WTC11 (cell line): Measurements from ENCODE around the gene NR5A1. TPM values are rescaled to one million over a fixed set of nuclear protein-coding genes. Genes with fewer than 3 reads are reported as not detected.

Experiments used
- ATAC-seq: fragments of 200-7000 bp; cut with Tn5 transposase; 2 replicates; pipeline ENCODE4 v1.10.0; 2021; ENCODE audit warnings: mild to moderate bottlenecking, moderate library complexity
- CTCF ChIA-PET: fragments of 300-600 bp; sonication (Branson Sonifier 250); formaldehyde crosslinking; loops from one replicate; lab custom pipeline; 2021; ENCODE audit warnings: antibody characterized with exemption; lab: Charles Lee
- POLR2A ChIA-PET: fragments of 350-600 bp; sonication (Branson Sonifier 250); formaldehyde crosslinking; loops from one replicate; lab custom pipeline; 2021; ENCODE audit warnings: antibody characterized with exemption; lab: Charles Lee
- DNase-seq: peaks from one replicate; pipeline ENCODE4 v3.0.0; 2021; ENCODE audit warnings: low spot score
- H3K27ac Mint-ChIP-seq: 2 replicates; pipeline ENCODE4 v1.8.0; 2021; ENCODE audit warnings: mixed read lengths
- H3K27me3 Mint-ChIP-seq: 2 replicates; pipeline ENCODE4 v1.8.0; 2021; ENCODE audit warnings: low read depth, mild to moderate bottlenecking, moderate library complexity, mixed read lengths
- H3K36me3 Mint-ChIP-seq: 2 replicates; pipeline ENCODE4 v1.8.0; 2021; ENCODE audit warnings: mixed read lengths
- H3K4me1 Mint-ChIP-seq: 2 replicates; pipeline ENCODE4 v1.8.0; 2022; ENCODE audit warnings: mixed read lengths
- H3K4me3 Mint-ChIP-seq: 2 replicates; pipeline ENCODE4 v1.8.0; 2021; ENCODE audit warnings: mild to moderate bottlenecking, moderate library complexity, mixed read lengths
- H3K9me3 Mint-ChIP-seq: 2 replicates; pipeline ENCODE4 v1.8.0; 2021; ENCODE audit warnings: mixed read lengths
- CREM ChIP-seq: sonication (generic); formaldehyde crosslinking; IDR thresholded peaks from 2 replicates; pipeline ENCODE4 v1.8.1; 2022; ENCODE audit warnings: mild to moderate bottlenecking, missing genetic modification reagents, moderate library complexity
- E2F1 ChIP-seq: sonication (generic); formaldehyde crosslinking; IDR thresholded peaks from 2 replicates; pipeline ENCODE4 v1.8.0; 2022; ENCODE audit warnings: mild to moderate bottlenecking, missing genetic modification reagents
- GTF2I ChIP-seq: fragments of 250-450 bp; sonication (Bioruptor Pico); conservative IDR thresholded peaks from 2 replicates; pipeline ENCODE4 v1.4.0; 2021; ENCODE audit warnings: mild to moderate bottlenecking
- HMGXB4 ChIP-seq: sonication (generic); formaldehyde crosslinking; IDR thresholded peaks from 2 replicates; pipeline ENCODE4 v1.8.1; 2023; ENCODE audit warnings: mild to moderate bottlenecking, moderate library complexity, missing genetic modification reagents
- IRF2 ChIP-seq: sonication (generic); formaldehyde crosslinking; IDR thresholded peaks from 2 replicates; pipeline ENCODE4 v1.8.0; 2022; ENCODE audit warnings: low read depth, missing genetic modification reagents, borderline replicate concordance
- MLX ChIP-seq: sonication (generic); formaldehyde crosslinking; IDR thresholded peaks from 2 replicates; pipeline ENCODE4 v1.8.1; 2023; ENCODE audit warnings: mild to moderate bottlenecking, missing genetic modification reagents, moderate library complexity
- MYBL2 ChIP-seq: sonication (generic); formaldehyde crosslinking; IDR thresholded peaks from 2 replicates; pipeline ENCODE4 v1.8.1; 2023; ENCODE audit warnings: mild to moderate bottlenecking, moderate library complexity, missing genetic modification reagents
- NR1H2 ChIP-seq: sonication (generic); formaldehyde crosslinking; IDR thresholded peaks from 2 replicates; pipeline ENCODE4 v1.9.0; 2021; ENCODE audit warnings: mild to moderate bottlenecking, moderate library complexity, missing genetic modification reagents
- NR3C1 ChIP-seq: sonication (generic); formaldehyde crosslinking; conservative IDR thresholded peaks from 2 replicates; pipeline ENCODE4 v1.8.1; 2023; ENCODE audit warnings: low read depth, mild to moderate bottlenecking, missing genetic modification reagents
- RORB ChIP-seq: fragments of 250-450 bp; sonication (Bioruptor Pico); IDR thresholded peaks from 2 replicates; pipeline ENCODE4 v1.9.0; 2021; ENCODE audit warnings: mild to moderate bottlenecking
- SP1 ChIP-seq: sonication (generic); formaldehyde crosslinking; conservative IDR thresholded peaks from 2 replicates; pipeline ENCODE4 v1.8.1; 2022; ENCODE audit warnings: missing genetic modification reagents
- TEAD1 ChIP-seq: sonication (generic); formaldehyde crosslinking; IDR thresholded peaks from 2 replicates; pipeline ENCODE4 v1.8.0; 2022; ENCODE audit warnings: mild to moderate bottlenecking, missing genetic modification reagents
- TEAD4 ChIP-seq: sonication (generic); formaldehyde crosslinking; IDR thresholded peaks from 2 replicates; pipeline ENCODE4 v1.8.0; 2022; ENCODE audit warnings: mild to moderate bottlenecking, missing genetic modification reagents
- ZBTB21 ChIP-seq: sonication (generic); formaldehyde crosslinking; IDR thresholded peaks from 2 replicates; pipeline ENCODE4 v1.8.1; 2023; ENCODE audit warnings: mild to moderate bottlenecking, missing genetic modification reagents, borderline replicate concordance
- ZNF263 ChIP-seq: sonication (generic); formaldehyde crosslinking; IDR thresholded peaks from 2 replicates; pipeline ENCODE4 v1.8.1; 2022; ENCODE audit warnings: low read depth, mild to moderate bottlenecking, moderate library complexity, missing genetic modification reagents
- ZNF416 ChIP-seq: fragments of 250-450 bp; sonication (Bioruptor Pico); IDR thresholded peaks from 2 replicates; pipeline ENCODE4 v1.9.0; 2021; ENCODE audit warnings: mild to moderate bottlenecking, inconsistent platforms
- total RNA-seq: library from RNA; stranded (reverse); gene quantifications from 3 replicates; pipeline ENCODE4 v1.2.3, GENCODE V29; 2021
- TF ChIP-seq, protein P1 (sequence below): sonication (generic); formaldehyde crosslinking; IDR thresholded peaks from 2 replicates; pipeline ENCODE4 v1.8.0; 2023; ENCODE audit warnings: missing genetic modification reagents, mild to moderate bottlenecking, borderline replicate concordance
- TF ChIP-seq, protein P2 (sequence below): fragments of 200-600 bp; IDR thresholded peaks from 2 replicates; pipeline ENCODE4 v1.8.0; 2022; ENCODE audit warnings: antibody characterized with exemption
- TF ChIP-seq, protein P3 (sequence below): sonication (generic); formaldehyde crosslinking; IDR thresholded peaks from 2 replicates; pipeline ENCODE4 v1.8.1; 2022; ENCODE audit warnings: missing genetic modification reagents, borderline replicate concordance
- TF ChIP-seq, protein P4 (sequence below): sonication (generic); formaldehyde crosslinking; IDR thresholded peaks from 2 replicates; pipeline ENCODE4 v1.8.1; 2023; ENCODE audit warnings: mild to moderate bottlenecking, missing genetic modification reagents

The NR5A1 gene
- total RNA-seq, 1 experiment from 2014 or later = 0.77 TPM

- POLR2A ChIA-PET = no interaction called here
- H3K9me3 Mint-ChIP-seq = no peaks in the 10 kb centered on the region
- DNase-seq (no peak), ATAC-seq (no peak)
- no peak overlapping the region for H3K27ac Mint-ChIP-seq
- peaks cover 20% of the 10 kb centered on the region for H3K4me1 Mint-ChIP-seq
- peaks cover 9% of the 10 kb centered on the region for H3K27me3 Mint-ChIP-seq
- no peaks in the 10 kb centered on the region for H3K36me3 Mint-ChIP-seq
- CTCF ChIA-PET = interaction anchor here (0.7 to 3.0 kb wide), 6 partner anchors 9 to 847 kb away, joined by 3 to 8 read pairs (median 3); no protein-coding TSS in a partner anchor
- no peak overlapping the region for H3K4me3 Mint-ChIP-seq
- TF ChIP-seq IRF2 (CRISPR knock-in tag) = no peak
- no peak for TF ChIP-seq GTF2I (CRISPR knock-in tag)
- no peak for TF ChIP-seq NR1H2 (CRISPR knock-in tag)
- TF ChIP-seq, protein P1, sequence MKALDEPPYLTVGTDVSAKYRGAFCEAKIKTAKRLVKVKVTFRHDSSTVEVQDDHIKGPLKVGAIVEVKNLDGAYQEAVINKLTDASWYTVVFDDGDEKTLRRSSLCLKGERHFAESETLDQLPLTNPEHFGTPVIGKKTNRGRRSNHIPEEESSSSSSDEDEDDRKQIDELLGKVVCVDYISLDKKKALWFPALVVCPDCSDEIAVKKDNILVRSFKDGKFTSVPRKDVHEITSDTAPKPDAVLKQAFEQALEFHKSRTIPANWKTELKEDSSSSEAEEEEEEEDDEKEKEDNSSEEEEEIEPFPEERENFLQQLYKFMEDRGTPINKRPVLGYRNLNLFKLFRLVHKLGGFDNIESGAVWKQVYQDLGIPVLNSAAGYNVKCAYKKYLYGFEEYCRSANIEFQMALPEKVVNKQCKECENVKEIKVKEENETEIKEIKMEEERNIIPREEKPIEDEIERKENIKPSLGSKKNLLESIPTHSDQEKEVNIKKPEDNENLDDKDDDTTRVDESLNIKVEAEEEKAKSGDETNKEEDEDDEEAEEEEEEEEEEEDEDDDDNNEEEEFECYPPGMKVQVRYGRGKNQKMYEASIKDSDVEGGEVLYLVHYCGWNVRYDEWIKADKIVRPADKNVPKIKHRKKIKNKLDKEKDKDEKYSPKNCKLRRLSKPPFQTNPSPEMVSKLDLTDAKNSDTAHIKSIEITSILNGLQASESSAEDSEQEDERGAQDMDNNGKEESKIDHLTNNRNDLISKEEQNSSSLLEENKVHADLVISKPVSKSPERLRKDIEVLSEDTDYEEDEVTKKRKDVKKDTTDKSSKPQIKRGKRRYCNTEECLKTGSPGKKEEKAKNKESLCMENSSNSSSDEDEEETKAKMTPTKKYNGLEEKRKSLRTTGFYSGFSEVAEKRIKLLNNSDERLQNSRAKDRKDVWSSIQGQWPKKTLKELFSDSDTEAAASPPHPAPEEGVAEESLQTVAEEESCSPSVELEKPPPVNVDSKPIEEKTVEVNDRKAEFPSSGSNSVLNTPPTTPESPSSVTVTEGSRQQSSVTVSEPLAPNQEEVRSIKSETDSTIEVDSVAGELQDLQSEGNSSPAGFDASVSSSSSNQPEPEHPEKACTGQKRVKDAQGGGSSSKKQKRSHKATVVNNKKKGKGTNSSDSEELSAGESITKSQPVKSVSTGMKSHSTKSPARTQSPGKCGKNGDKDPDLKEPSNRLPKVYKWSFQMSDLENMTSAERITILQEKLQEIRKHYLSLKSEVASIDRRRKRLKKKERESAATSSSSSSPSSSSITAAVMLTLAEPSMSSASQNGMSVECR (CRISPR knock-in tag) = no peak
- no peak for TF ChIP-seq SP1 (CRISPR knock-in tag)
- TF ChIP-seq TEAD4 = no peak
- no peak for TF ChIP-seq E2F1 (CRISPR knock-in tag)
- TF ChIP-seq, protein P2, sequence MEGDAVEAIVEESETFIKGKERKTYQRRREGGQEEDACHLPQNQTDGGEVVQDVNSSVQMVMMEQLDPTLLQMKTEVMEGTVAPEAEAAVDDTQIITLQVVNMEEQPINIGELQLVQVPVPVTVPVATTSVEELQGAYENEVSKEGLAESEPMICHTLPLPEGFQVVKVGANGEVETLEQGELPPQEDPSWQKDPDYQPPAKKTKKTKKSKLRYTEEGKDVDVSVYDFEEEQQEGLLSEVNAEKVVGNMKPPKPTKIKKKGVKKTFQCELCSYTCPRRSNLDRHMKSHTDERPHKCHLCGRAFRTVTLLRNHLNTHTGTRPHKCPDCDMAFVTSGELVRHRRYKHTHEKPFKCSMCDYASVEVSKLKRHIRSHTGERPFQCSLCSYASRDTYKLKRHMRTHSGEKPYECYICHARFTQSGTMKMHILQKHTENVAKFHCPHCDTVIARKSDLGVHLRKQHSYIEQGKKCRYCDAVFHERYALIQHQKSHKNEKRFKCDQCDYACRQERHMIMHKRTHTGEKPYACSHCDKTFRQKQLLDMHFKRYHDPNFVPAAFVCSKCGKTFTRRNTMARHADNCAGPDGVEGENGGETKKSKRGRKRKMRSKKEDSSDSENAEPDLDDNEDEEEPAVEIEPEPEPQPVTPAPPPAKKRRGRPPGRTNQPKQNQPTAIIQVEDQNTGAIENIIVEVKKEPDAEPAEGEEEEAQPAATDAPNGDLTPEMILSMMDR = no peak
- no peak for TF ChIP-seq NR3C1 (CRISPR knock-in tag)
- no peak for TF ChIP-seq MYBL2 (CRISPR knock-in tag)
- no peak for TF ChIP-seq TEAD1 (CRISPR knock-in tag)
- TF ChIP-seq CREM = no peak
- TF ChIP-seq ZBTB21 (CRISPR knock-in tag) = no peak
- TF ChIP-seq RORB (CRISPR knock-in tag) = no peak
- TF ChIP-seq HMGXB4 = no peak
- no peak for TF ChIP-seq ZNF263 (CRISPR knock-in tag)
Measured at GRCh38 chr9:124486778-124487259, 20.4 kb downstream of the NR5A1 start.

DNA sequence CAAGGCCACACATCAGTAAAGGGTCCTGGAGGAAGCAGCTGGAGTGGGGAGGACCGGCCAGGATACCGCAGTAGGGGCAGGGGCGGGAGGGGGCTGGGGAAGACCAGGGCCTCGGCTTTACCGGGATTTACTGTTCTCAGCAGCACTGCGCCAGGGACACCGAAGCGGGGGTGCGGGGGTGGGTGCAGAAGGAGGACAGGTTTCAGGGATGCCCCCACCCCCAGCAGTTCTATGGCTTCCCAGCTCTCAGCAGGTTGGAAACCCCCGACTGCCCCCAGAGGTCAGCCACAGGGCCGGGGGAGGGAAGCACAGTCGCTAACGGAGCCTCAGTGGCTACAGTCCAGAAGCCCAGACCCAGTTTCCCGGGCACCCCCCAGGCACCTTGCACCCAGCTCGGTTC, 21.3 kb downstream of the NR5A1 start:
- no peak overlapping the region for H3K27ac Mint-ChIP-seq
- CTCF ChIA-PET = interaction anchor here (0.6 kb wide), 1 partner anchor 367 kb away, joined by 3 read pairs; the partner anchor contains the start of gene WDR38

More for the DNA sequence above, 21.3 kb downstream of the NR5A1 start:
- H3K4me3 Mint-ChIP-seq = no peak overlapping the region
- H3K27me3 Mint-ChIP-seq = peaks cover 15% of the 10 kb centered on the region
- no peaks in the 10 kb centered on the region for H3K9me3 Mint-ChIP-seq
- no peaks in the 10 kb centered on the region for H3K36me3 Mint-ChIP-seq
- H3K4me1 Mint-ChIP-seq = peaks cover 22% of the 10 kb centered on the region
- POLR2A ChIA-PET = interaction anchor here (0.5 kb wide), 1 partner anchor 67 kb away, joined by 3 read pairs; no protein-coding TSS in a partner anchor
- no peak for DNase-seq
- TF ChIP-seq, protein P3, sequence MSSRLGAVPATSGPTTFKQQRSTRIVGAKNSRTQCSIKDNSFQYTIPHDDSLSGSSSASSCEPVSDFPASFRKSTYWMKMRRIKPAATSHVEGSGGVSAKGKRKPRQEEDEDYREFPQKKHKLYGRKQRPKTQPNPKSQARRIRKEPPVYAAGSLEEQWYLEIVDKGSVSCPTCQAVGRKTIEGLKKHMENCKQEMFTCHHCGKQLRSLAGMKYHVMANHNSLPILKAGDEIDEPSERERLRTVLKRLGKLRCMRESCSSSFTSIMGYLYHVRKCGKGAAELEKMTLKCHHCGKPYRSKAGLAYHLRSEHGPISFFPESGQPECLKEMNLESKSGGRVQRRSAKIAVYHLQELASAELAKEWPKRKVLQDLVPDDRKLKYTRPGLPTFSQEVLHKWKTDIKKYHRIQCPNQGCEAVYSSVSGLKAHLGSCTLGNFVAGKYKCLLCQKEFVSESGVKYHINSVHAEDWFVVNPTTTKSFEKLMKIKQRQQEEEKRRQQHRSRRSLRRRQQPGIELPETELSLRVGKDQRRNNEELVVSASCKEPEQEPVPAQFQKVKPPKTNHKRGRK (CRISPR knock-in tag) = no peak
- no peak for TF ChIP-seq ZNF416 (CRISPR knock-in tag)
- TF ChIP-seq MLX (CRISPR knock-in tag) = no peak
- TF ChIP-seq, protein P4, sequence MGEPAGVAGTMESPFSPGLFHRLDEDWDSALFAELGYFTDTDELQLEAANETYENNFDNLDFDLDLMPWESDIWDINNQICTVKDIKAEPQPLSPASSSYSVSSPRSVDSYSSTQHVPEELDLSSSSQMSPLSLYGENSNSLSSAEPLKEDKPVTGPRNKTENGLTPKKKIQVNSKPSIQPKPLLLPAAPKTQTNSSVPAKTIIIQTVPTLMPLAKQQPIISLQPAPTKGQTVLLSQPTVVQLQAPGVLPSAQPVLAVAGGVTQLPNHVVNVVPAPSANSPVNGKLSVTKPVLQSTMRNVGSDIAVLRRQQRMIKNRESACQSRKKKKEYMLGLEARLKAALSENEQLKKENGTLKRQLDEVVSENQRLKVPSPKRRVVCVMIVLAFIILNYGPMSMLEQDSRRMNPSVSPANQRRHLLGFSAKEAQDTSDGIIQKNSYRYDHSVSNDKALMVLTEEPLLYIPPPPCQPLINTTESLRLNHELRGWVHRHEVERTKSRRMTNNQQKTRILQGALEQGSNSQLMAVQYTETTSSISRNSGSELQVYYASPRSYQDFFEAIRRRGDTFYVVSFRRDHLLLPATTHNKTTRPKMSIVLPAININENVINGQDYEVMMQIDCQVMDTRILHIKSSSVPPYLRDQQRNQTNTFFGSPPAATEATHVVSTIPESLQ (CRISPR knock-in tag) = no peak
- ATAC-seq = no peak
